ENCODE measurements around the gene NR2F1.

DNA sequence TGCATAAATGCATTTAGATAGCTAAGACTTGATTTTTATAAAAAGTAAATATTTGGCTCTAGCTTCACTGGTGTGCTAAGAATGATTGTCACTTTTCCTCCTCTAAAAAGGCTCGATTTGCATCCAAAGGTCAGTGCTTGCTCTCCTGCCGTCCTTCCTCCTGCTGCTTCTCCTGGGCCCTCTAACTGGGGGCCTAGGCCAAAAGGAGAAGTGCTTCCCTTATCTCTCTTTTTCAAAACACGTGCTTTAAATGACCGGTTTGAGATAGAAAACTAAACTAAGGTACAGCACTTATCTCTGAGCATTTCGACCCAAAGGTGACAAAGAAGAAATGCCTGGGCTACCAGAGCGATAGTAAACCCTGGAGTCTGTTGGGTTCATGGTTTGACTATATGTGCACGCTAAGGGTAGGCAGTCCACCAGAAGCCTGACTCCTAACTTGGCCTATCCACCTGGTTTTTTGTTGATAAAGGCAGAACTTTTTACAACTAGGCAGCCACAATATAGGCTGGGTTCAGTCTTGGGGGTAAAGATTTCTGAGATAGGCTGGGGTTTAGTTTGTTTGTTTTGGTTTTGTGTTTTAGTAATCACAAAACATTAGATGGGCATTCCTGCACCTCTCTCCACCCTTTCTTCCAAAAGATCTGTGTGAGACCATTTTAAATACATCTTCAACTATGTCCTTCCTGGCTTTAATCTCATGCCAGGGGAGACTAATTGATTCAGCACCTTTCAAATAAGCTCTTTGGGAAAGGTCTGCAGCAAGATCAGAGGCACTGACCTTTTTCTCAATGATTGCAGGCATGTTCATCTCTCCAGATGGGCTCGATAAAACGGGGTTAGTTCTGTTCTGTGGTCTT is 5.8 kb upstream of the NR2F1 start:
- TF ChIP-seq POLR2A (IDR thresholded peaks at IDR 0.05; ENCODE audit: low read depth, low read length) (no peak), TAF1 (IDR thresholded peaks at IDR 0.05; ENCODE audit: low read depth, low read length) (no peak), POLR2AphosphoS5 (IDR thresholded peaks at IDR 0.05; ENCODE audit: low read depth, low read length) (no peak), PAX5 (IDR thresholded peaks at IDR 0.05; ENCODE audit: insufficient read depth, low read length, severe bottlenecking) (no peak), POU2F2 (IDR thresholded peaks at IDR 0.05; ENCODE audit: low read depth, low read length) (no peak)
